IMR-90 (cell line): ENCODE measurements around the gene ERVMER34-1. TPM values are rescaled to one million over a fixed set of nuclear protein-coding genes. Genes with fewer than 3 reads are reported as not detected.

Experiments
- ATAC-seq: fragments of 200-7000 bp; cut with Tn5 transposase; 2 replicates; pipeline ENCODE4 v1.9.1; 2020; ENCODE audit warnings: low read depth, mild to moderate bottlenecking, moderate library complexity
- BruUV-seq: library from RNA; stranded (reverse); fragments of 400-500 nt; replicated peaks from 2 replicates; lab custom pipeline; 2021; lab: Mats Ljungman, UMichigan
- CTCF ChIA-PET: fragments of 300-600 bp; formaldehyde crosslinking; extraction: SDS; loops from one replicate; lab custom pipeline; 2021; ENCODE audit warnings: antibody characterized with exemption; lab: Yijun Ruan, JAX
- POLR2A ChIA-PET: fragments of 300-600 bp; sonication (Branson Sonifier 250); formaldehyde crosslinking; loops from one replicate; lab custom pipeline; 2022; ENCODE audit warnings: antibody characterized with exemption; ENCODE audit not compliant: unreplicated experiment; lab: Charles Lee
- DNase-seq: peaks from one replicate; pipeline ENCODE4 v3.0.0; 2013
- H2AFZ ChIP-seq: replicated peaks from 2 replicates; pipeline ENCODE3; 2013; ENCODE audit warnings: low read length, mild to moderate bottlenecking; ENCODE audit not compliant: poor library complexity
- H2AK5ac ChIP-seq: 2 replicates; pipeline ENCODE4 v1.6.1; 2013; ENCODE audit warnings: low read depth, low read length, inconsistent platforms
- H2AK9ac ChIP-seq: replicated peaks from 2 replicates; pipeline ENCODE3; 2013; ENCODE audit warnings: mild to moderate bottlenecking, low read depth, low read length, moderate library complexity; ENCODE audit not compliant: poor library complexity
- H2BK120ac ChIP-seq: 2 replicates; pipeline ENCODE4 v1.6.1; 2013; ENCODE audit warnings: low read depth, low read length, inconsistent platforms
- H2BK15ac ChIP-seq: 3 replicates; pipeline ENCODE4 v1.6.1; 2013; ENCODE audit warnings: low read depth, low read length, inconsistent platforms
- H2BK20ac ChIP-seq: 2 replicates; pipeline ENCODE4 v1.6.1; 2013; ENCODE audit warnings: low read depth, mild to moderate bottlenecking, inconsistent platforms, low read length, moderate library complexity
- H2BK5ac ChIP-seq: 2 replicates; pipeline ENCODE4 v1.6.1; 2013; ENCODE audit warnings: mild to moderate bottlenecking, low read depth, low read length, inconsistent platforms; ENCODE audit not compliant: poor library complexity, severe bottlenecking
- H3K14ac ChIP-seq: replicated peaks from 2 replicates; pipeline ENCODE4 v1.6.1; 2013; ENCODE audit warnings: low read depth, low read length, inconsistent platforms
- H3K18ac ChIP-seq: 2 replicates; pipeline ENCODE4 v1.6.1; 2013; ENCODE audit warnings: low read depth, low read length, control low read depth
- H3K23ac ChIP-seq: 2 replicates; pipeline ENCODE4 v1.6.1; 2013; ENCODE audit warnings: low read depth, low read length, inconsistent platforms
- H3K27ac ChIP-seq: 2 replicates; pipeline ENCODE4 v1.5.1; 2013; ENCODE audit warnings: mild to moderate bottlenecking, control low read depth, low read length; ENCODE audit not compliant: insufficient read depth
- H3K27me3 ChIP-seq: 2 replicates; pipeline ENCODE4 v1.6.1; 2013; ENCODE audit warnings: low read length; ENCODE audit not compliant: control insufficient read depth, insufficient read depth
- H3K36me3 ChIP-seq: 2 replicates; pipeline ENCODE4 v1.6.1; 2013; ENCODE audit warnings: low read length, mixed read lengths; ENCODE audit not compliant: control insufficient read depth, insufficient read depth
- H3K4ac ChIP-seq: 2 replicates; pipeline ENCODE4 v1.6.1; 2013; ENCODE audit warnings: low read depth, low read length, inconsistent platforms
- H3K4me1 ChIP-seq: 2 replicates; pipeline ENCODE4 v1.6.1; 2013; ENCODE audit warnings: low read length, mixed read lengths; ENCODE audit not compliant: control insufficient read depth, insufficient read depth
- H3K4me2 ChIP-seq: 2 replicates; pipeline ENCODE4 v1.6.1; 2013; ENCODE audit warnings: low read depth, mild to moderate bottlenecking, control low read depth, low read length, moderate library complexity
- H3K4me3 ChIP-seq: 2 replicates; pipeline ENCODE4 v1.5.1; 2013; ENCODE audit warnings: low read depth, mild to moderate bottlenecking, control low read depth, low read length, moderate library complexity; ENCODE audit not compliant: insufficient read depth
- H3K56ac ChIP-seq: 2 replicates; pipeline ENCODE4 v1.6.1; 2013; ENCODE audit warnings: low read length, inconsistent platforms; ENCODE audit not compliant: insufficient read depth; ENCODE audit errors: extremely low read depth
- H3K79me1 ChIP-seq, 2 experiments: 2 replicates each; pipeline ENCODE4 v1.6.1; 2013; ENCODE audit warnings: low read length in 2 of 2, inconsistent platforms in 1 of 2, low read depth in 1 of 2
- H3K9ac ChIP-seq: 2 replicates; pipeline ENCODE4 v1.6.1; 2013; ENCODE audit warnings: low read depth, low read length, control low read depth
- H3K9me1 ChIP-seq: 2 replicates; pipeline ENCODE4 v1.6.1; 2013; ENCODE audit warnings: low read length, inconsistent platforms; ENCODE audit not compliant: insufficient read depth
- H3K9me3 ChIP-seq: 2 replicates; pipeline ENCODE4 v1.6.1; 2013; ENCODE audit warnings: low read length; ENCODE audit not compliant: control insufficient read depth, insufficient read depth
- H4K20me1 ChIP-seq: 2 replicates; pipeline ENCODE4 v1.6.1; 2013; ENCODE audit warnings: low read length, inconsistent platforms; ENCODE audit not compliant: insufficient read depth
- H4K5ac ChIP-seq: 2 replicates; pipeline ENCODE4 v1.6.1; 2013; ENCODE audit warnings: mild to moderate bottlenecking, low read depth, low read length, control low read depth
- H4K8ac ChIP-seq, 2 experiments: 2 replicates each; pipeline ENCODE4 v1.6.1; 2013; ENCODE audit warnings: low read depth in 2 of 2, low read length in 2 of 2, control low read depth in 1 of 2, inconsistent platforms in 1 of 2
- H4K91ac ChIP-seq: 2 replicates; pipeline ENCODE4 v1.6.1; 2013; ENCODE audit warnings: low read depth, low read length, inconsistent platforms; ENCODE audit not compliant: insufficient read depth
- BHLHE40 ChIP-seq: fragments of 150-350 bp; IDR thresholded peaks from 2 replicates; pipeline ENCODE4 v1.6.1; 2016; ENCODE audit warnings: mild to moderate bottlenecking, low read depth, low read length
- CEBPB ChIP-seq: IDR thresholded peaks from 2 replicates; pipeline ENCODE4 v1.6.1; 2012; ENCODE audit warnings: low read depth, low read length, improper control_type of control experiment
- CHD1 ChIP-seq: IDR thresholded peaks from 2 replicates; pipeline ENCODE4 v1.6.1; 2012; ENCODE audit warnings: low read depth, low read length, improper control_type of control experiment
- ELK1 ChIP-seq: fragments of 150-350 bp; IDR thresholded peaks from 2 replicates; pipeline ENCODE4 v1.6.1; 2016; ENCODE audit warnings: low read depth, mild to moderate bottlenecking, low read length, moderate library complexity, borderline replicate concordance
- FOS ChIP-seq: fragments of 150-350 bp; IDR thresholded peaks from 2 replicates; pipeline ENCODE4 v1.6.1; 2016; ENCODE audit warnings: low read depth, low read length
- MAFK ChIP-seq: IDR thresholded peaks from 2 replicates; pipeline ENCODE4 v1.6.1; 2012; ENCODE audit warnings: low read depth, low read length, improper control_type of control experiment
- MXI1 ChIP-seq: IDR thresholded peaks from 2 replicates; pipeline ENCODE4 v1.6.1; 2012; ENCODE audit warnings: low read depth, mild to moderate bottlenecking, low read length, moderate library complexity, borderline replicate concordance
- NFE2L2 ChIP-seq: fragments of 150-350 bp; IDR thresholded peaks from 2 replicates; pipeline ENCODE4 v1.6.1; 2016; ENCODE audit warnings: low read depth, mild to moderate bottlenecking, low read length
- POLR2A ChIP-seq: IDR thresholded peaks from 2 replicates; pipeline ENCODE4 v1.6.1; 2012; ENCODE audit warnings: mild to moderate bottlenecking, low read depth, low read length
- RCOR1 ChIP-seq: IDR thresholded peaks from 2 replicates; pipeline ENCODE4 v1.6.1; 2012; ENCODE audit warnings: mild to moderate bottlenecking, low read length, improper control_type of control experiment; ENCODE audit not compliant: insufficient replicate concordance
- RFX5 ChIP-seq: IDR thresholded peaks from 2 replicates; pipeline ENCODE4 v1.8.0; 2012; ENCODE audit warnings: low read depth, mild to moderate bottlenecking, low read length, moderate library complexity
- USF2 ChIP-seq: fragments of 150-350 bp; IDR thresholded peaks from 2 replicates; pipeline ENCODE4 v1.6.1; 2017; ENCODE audit warnings: mild to moderate bottlenecking, antibody characterized with exemption, low read length, low read depth
- WGBS, 2 experiments: methylation state at CpG; one replicate each; pipeline versions ENCODE4 v1.1.5 to v1.1.7; 2013; ENCODE audit warnings: missing lambda C conversion rate in 2 of 2; ENCODE audit not compliant: insufficient read length in 1 of 2; ENCODE audit errors: extremely low coverage in 2 of 2; 5-methylcytosine and 5-hydroxymethylcytosine counted together
- dilution Hi-C: fragments of 300-500 bp; cut with HindIII; formaldehyde crosslinking; loops from one replicate; pipeline ENCODE4 v1.14.3; 2018; ENCODE audit warnings: low sequenced_read_pairs; ENCODE audit not compliant: unreplicated experiment
- in situ Hi-C: fragments of 300-500 bp; cut with MboI; formaldehyde crosslinking; loops from 3 replicates; pipeline ENCODE4 v1.14.3; 2019; ENCODE audit warnings: low sequenced_read_pairs, inconsistent platforms, mixed read lengths
- intact Hi-C: fragments of 100-400 bp; cut with micrococcal nuclease; formaldehyde crosslinking; loops from 2 replicates; pipeline ENCODE4 v1.10.0; 2022
- polyA plus RNA-seq, 3 experiments: library from polyadenylated mRNA; depleted of rRNA; stranded (reverse); fragments of >200 nt; gene quantifications; 2 replicates each; pipeline ENCODE4 v1.2.3, GENCODE V29; 2012; ENCODE audit warnings: low replicate concordance in 1 of 3
- total RNA-seq: library from RNA; depleted of rRNA; stranded (reverse); fragments of >200 nt; gene quantifications from 2 replicates; pipeline ENCODE4 v1.2.3, GENCODE V29; 2012

ERVMER34-1 gene
- total and polyA plus RNA-seq, 2 of the 4 experiments (the other 2 are of a cell fraction): not detected

- TF ChIP-seq NFE2L2: no peak
These were observed 37.7 kb downstream of the ERVMER34-1 start (continued) for GRCh38 chr4:52713456-52713937.

DNA sequence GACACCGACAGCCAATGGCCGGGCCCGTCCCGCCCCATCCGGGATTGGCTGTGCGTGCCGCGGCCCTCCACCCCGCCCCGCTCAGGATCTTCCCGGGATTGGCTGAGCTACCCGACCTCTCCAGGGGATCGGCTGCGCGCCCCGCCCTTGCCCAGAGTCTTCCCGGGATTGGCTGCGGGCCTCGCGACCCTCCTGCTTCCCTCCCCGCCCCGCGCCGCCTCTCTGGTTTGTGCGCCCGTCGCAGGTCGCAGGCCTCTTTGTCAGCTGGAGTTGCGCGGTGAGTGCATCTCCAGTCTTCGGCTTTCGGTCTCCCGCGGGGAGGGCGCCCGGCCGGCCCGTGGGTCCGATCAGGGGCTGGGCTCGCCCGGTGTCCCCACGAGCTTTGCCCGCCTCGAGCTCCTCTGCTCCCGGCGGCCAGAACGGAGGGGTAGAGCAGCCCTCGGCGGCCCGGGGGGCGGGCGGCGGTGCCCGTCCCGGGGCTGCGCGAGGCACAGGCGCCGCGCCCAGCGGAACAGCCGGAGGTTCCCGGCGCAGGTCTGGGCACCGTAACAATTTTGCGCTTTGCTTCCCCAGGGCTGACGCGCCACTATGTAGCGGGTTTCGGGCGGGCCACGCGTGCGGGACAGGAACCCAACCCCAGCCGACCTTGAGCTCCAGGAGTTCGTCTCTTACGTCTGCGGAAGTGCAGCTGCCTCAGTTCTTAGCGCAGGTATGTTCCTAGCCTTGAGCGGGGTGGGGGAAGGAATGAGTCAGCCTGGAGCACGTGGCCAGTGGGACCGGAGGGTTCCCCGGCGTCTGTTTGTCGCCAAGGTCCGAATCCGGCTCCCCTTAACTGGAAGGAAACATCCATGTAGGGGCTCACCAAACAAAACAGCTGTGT, 38.7 kb downstream of the ERVMER34-1 start:
- CTCF ChIA-PET: interaction anchor here (0.6 to 2.7 kb wide), 5 partner anchors 84 to 271 kb away, joined by 3 to 9 read pairs (median 3); no protein-coding TSS in a partner anchor
- H3K14ac ChIP-seq: peak overlapping the region; percentile 92
- peak overlapping the region; percentile 94 for H2AFZ ChIP-seq
- peak overlapping the region; percentile 92 for H2AK9ac ChIP-seq
- H3K36me3 ChIP-seq: peaks cover 26% of the 10 kb centered on the region
- POLR2A ChIA-PET: interaction anchor here (0.6 to 1.6 kb wide), 5 partner anchors 9 to 196 kb away, joined by 3 to 5 read pairs (median 4); no protein-coding TSS in a partner anchor
- in situ Hi-C loops: loop anchor here (5.0 to 10.0 kb wide), 2 partner anchors 55 to 168 kb away; partner anchors contain the start of gene USP46
- no peak overlapping the region for H2BK20ac ChIP-seq
- H3K4me1 ChIP-seq: no peaks in the 10 kb centered on the region
- H2BK120ac ChIP-seq: 0 out of 2 replicates have a peak overlapping the region, but pooled peaks have one; percentile 25
- H3K9me3 ChIP-seq: no peaks in the 10 kb centered on the region
- peak overlapping the region; percentile 5; the same call in 1 of the 2 replicates for H4K5ac ChIP-seq
- H3K9ac ChIP-seq: peak overlapping the region; percentile 88
- peaks cover 21% of the 10 kb centered on the region for H3K9me1 ChIP-seq
- peak overlapping the region; percentile 23 to 67; a peak in 2 of 4 replicates for H4K8ac ChIP-seq
- H3K27me3 ChIP-seq: no peaks in the 10 kb centered on the region; the same call in 1 of the 2 replicates
- peak overlapping the region; percentile 68 for H3K4me3 ChIP-seq
- peak overlapping the region; percentile 75 for H3K56ac ChIP-seq
- intact Hi-C loops: loop anchor here (1.0 to 10.0 kb wide), 7 partner anchors 55 to 338 kb away; partner anchors contain the start of genes RASL11B and USP46
- H3K23ac ChIP-seq: peak overlapping the region; percentile 61
- WGBS, 2 experiments: 1% methylated on average over 46 of the region's 87 CpGs; no CpG with 5 or more reads in 1 of the 2 experiments
- no TSS peak for BruUV-seq
- H3K4me2 ChIP-seq: peak overlapping the region; percentile 81
- no peak overlapping the region for H2BK15ac ChIP-seq
- H3K18ac ChIP-seq: peak overlapping the region; percentile 6; the same call in 1 of the 2 replicates
- peak overlapping the region; percentile 78 for H2AK5ac ChIP-seq
- ATAC-seq (peak; percentile 99), DNase-seq (peak; percentile 93)
- dilution Hi-C loops: no loop called here
- peaks cover 3% of the 10 kb centered on the region; the same call in 1 of the 2 replicates for H4K20me1 ChIP-seq
- H3K4ac ChIP-seq: peak overlapping the region; percentile 83
- peaks cover 21 to 42% of the 10 kb centered on the region in 2 experiments for H3K79me1 ChIP-seq
- H3K27ac ChIP-seq: peak overlapping the region; percentile 74
- peak overlapping the region; percentile 59 for H4K91ac ChIP-seq
- peak overlapping the region; percentile 32 for H2BK5ac ChIP-seq
- TF ChIP-seq CHD1: no peak
- no peak for TF ChIP-seq CEBPB
- TF ChIP-seq ELK1: no peak
- TF ChIP-seq MAFK: no peak
- no peak; the same call in 1 of the 2 replicates for TF ChIP-seq RFX5
- peak; percentile 81 for TF ChIP-seq USF2
- no peak; the same call in 1 of the 2 replicates for TF ChIP-seq BHLHE40
- peak; percentile 89 for TF ChIP-seq POLR2A
- TF ChIP-seq FOS: 0 out of 2 replicates have a peak, but pooled peaks have one; percentile 13
- peak; percentile 69; the same call in 1 of the 2 replicates for TF ChIP-seq MXI1
- no peak for TF ChIP-seq RCOR1
